Endothelial cell of umbilical vein (primary cell): Measurements from ENCODE around the gene EDEM3. TPM values are rescaled to one million over a fixed set of nuclear protein-coding genes. Genes with fewer than 3 reads are reported as not detected.

Experiments used
- BruUV-seq: library from RNA; stranded (reverse); fragments of 400-500 nt; replicated peaks from 2 replicates; lab custom pipeline; 2021; lab: Mats Ljungman, UMichigan
- CTCF ChIA-PET: fragments of 300-600, 350-600 bp; sonication (Branson Sonifier 250); formaldehyde crosslinking; loops from one replicate; lab custom pipeline; 2021; ENCODE audit warnings: antibody characterized with exemption, inconsistent platforms; lab: Charles Lee
- POLR2A ChIA-PET: fragments of 300-600, 350-600 bp; sonication (Branson Sonifier 250); formaldehyde crosslinking; loops from one replicate; lab custom pipeline; 2021; ENCODE audit warnings: antibody characterized with exemption, inconsistent platforms; lab: Charles Lee
- DNase-seq: peaks from one replicate; pipeline ENCODE4 v3.0.0-alpha.2; 2011; ENCODE audit warnings: low read depth, low spot score
- FAIRE-seq: peaks from 2 replicates; lab custom pipeline; 2011; peaks lifted over from hg19 to GRCh38; lab: Jason Lieb, UNC
- H2AFZ ChIP-seq: 2 replicates; pipeline ENCODE4 v1.6.0; 2012; ENCODE audit warnings: low read depth, low read length, control low read depth, inconsistent platforms
- H3K27ac ChIP-seq: 2 replicates; pipeline ENCODE4 v1.5.1; 2011; ENCODE audit warnings: low read depth, mild to moderate bottlenecking, control low read depth, low read length, moderate library complexity; ENCODE audit not compliant: insufficient read depth
- H3K27me3 ChIP-seq, 2 experiments: 2 replicates each; pipeline versions ENCODE4 v1.6.0 to v1.6.1; 2011; ENCODE audit warnings: low read length in 2 of 2, mixed read lengths in 1 of 2; ENCODE audit not compliant: control insufficient read depth in 2 of 2, insufficient read depth in 2 of 2
- H3K36me3 ChIP-seq, 2 experiments: 2 replicates in 1 of 2; 3 replicates in 1 of 2; pipeline ENCODE4 v1.5.1; 2011; ENCODE audit warnings: low read length in 2 of 2, mild to moderate bottlenecking in 1 of 2, moderate library complexity in 1 of 2; ENCODE audit not compliant: control insufficient read depth in 2 of 2, insufficient read depth in 2 of 2; ENCODE audit errors: extremely low read depth in 1 of 2
- H3K4me1 ChIP-seq: 3 replicates; pipeline ENCODE4 v1.5.1; 2011; ENCODE audit warnings: mild to moderate bottlenecking, low read length; ENCODE audit not compliant: control insufficient read depth, insufficient read depth; ENCODE audit errors: extremely low read depth
- H3K4me2 ChIP-seq: 2 replicates; pipeline ENCODE4 v1.6.1; 2011; ENCODE audit warnings: low read length, control low read depth, mixed read lengths; ENCODE audit not compliant: insufficient read depth
- H3K4me3 ChIP-seq, 3 experiments: fragments of 200-600 bp in 1 of 3; sonication (generic), shearing (Covaris generic) in 1 of 3; replicated peaks in 1 of 3; 2 replicates each; pipeline ENCODE4 v1.5.1; 2011 to 2016; ENCODE audit warnings: control low read depth in 3 of 3, low read length in 3 of 3, mild to moderate bottlenecking in 2 of 3, inconsistent platforms in 1 of 3, low read depth in 1 of 3, moderate library complexity in 1 of 3; ENCODE audit not compliant: insufficient read depth in 1 of 3
- H3K79me2 ChIP-seq: 2 replicates; pipeline ENCODE4 v1.6.0; 2012; ENCODE audit warnings: low read length, inconsistent platforms; ENCODE audit not compliant: control insufficient read depth, insufficient read depth
- H3K9ac ChIP-seq: replicated peaks from 2 replicates; pipeline ENCODE3; 2011; ENCODE audit warnings: low read length, control low read depth; ENCODE audit not compliant: insufficient read depth; ENCODE audit errors: extremely low read depth
- H3K9me1 ChIP-seq: replicated peaks from 3 replicates; pipeline ENCODE4 v1.6.0; 2011; ENCODE audit warnings: mild to moderate bottlenecking, low read length; ENCODE audit not compliant: control insufficient read depth, insufficient read depth; ENCODE audit errors: extremely low read depth
- H3K9me3 ChIP-seq: replicated peaks from 2 replicates; pipeline ENCODE4 v1.5.1; 2012; ENCODE audit warnings: low read length, inconsistent platforms; ENCODE audit not compliant: control insufficient read depth, insufficient read depth
- H4K20me1 ChIP-seq: replicated peaks from 2 replicates; pipeline ENCODE3; 2011; ENCODE audit warnings: mild to moderate bottlenecking, low read length; ENCODE audit not compliant: control insufficient read depth, insufficient read depth; ENCODE audit errors: extremely low read depth
- EZH2 ChIP-seq: IDR thresholded peaks from 2 replicates; pipeline ENCODE4 v1.6.1; 2012; ENCODE audit warnings: borderline replicate concordance, low read depth, mild to moderate bottlenecking, moderate library complexity, low read length, inconsistent platforms; ENCODE audit not compliant: severe bottlenecking
- FOS ChIP-seq: IDR thresholded peaks from 2 replicates; pipeline ENCODE4 v1.6.1; 2011; ENCODE audit warnings: mild to moderate bottlenecking, low read length, moderate library complexity, borderline replicate concordance; ENCODE audit not compliant: insufficient read depth
- GATA2 ChIP-seq: IDR thresholded peaks from 2 replicates; pipeline ENCODE4 v1.7.0; 2011; ENCODE audit warnings: low read depth, mild to moderate bottlenecking, moderate library complexity, mixed read lengths, low read length; ENCODE audit not compliant: insufficient read length, insufficient read depth
- JUN ChIP-seq: IDR thresholded peaks from 2 replicates; pipeline ENCODE4 v1.6.1; 2011; ENCODE audit warnings: borderline replicate concordance, low read depth; ENCODE audit not compliant: insufficient read length, insufficient read depth
- MYC ChIP-seq: IDR thresholded peaks from one replicate; pipeline ENCODE4 v1.6.1; 2011; ENCODE audit warnings: mild to moderate bottlenecking, low read depth, low read length
- POLR2A ChIP-seq: IDR thresholded peaks from 2 replicates; pipeline ENCODE4 v1.6.1; 2012; ENCODE audit warnings: low read depth, mild to moderate bottlenecking, control low read depth, low read length
- POLR2AphosphoS5 ChIP-seq: IDR thresholded peaks from 2 replicates; pipeline ENCODE4 v1.6.1; 2012; ENCODE audit warnings: low read depth, mild to moderate bottlenecking, control low read depth, low read length, moderate library complexity; ENCODE audit not compliant: insufficient read depth
- dilution Hi-C: fragments of 300-500 bp; cut with MboI; formaldehyde crosslinking; loops from one replicate; pipeline ENCODE4 v1.15.0; 2019; ENCODE audit warnings: low sequenced_read_pairs; ENCODE audit not compliant: extremely low pct_ligation_motif_present
- intact Hi-C: fragments of 100-400 bp; cut with micrococcal nuclease; formaldehyde crosslinking; loops from one replicate; pipeline ENCODE4 v1.10.0; 2022
- polyA plus RNA-seq, 4 experiments: library from polyadenylated mRNA; depleted of rRNA in 3 of 4; stranded (reverse) in 3 of 4; unstranded in 1 of 4; fragments of >200 nt; gene quantifications; 2 replicates each; pipeline versions ENCODE4 v1.2.1 to v1.2.3, GENCODE V29; 2011 to 2012; ENCODE audit warnings: missing spikeins in 1 of 4
- total RNA-seq: library from RNA; stranded (reverse); gene quantifications from 2 replicates; pipeline ENCODE4 v1.2.3, GENCODE V29; 2021
- TF ChIP-seq, protein P1 (sequence below): IDR thresholded peaks from 2 replicates; pipeline ENCODE4 v1.6.1; 2011; ENCODE audit not compliant: insufficient read depth, insufficient read length
- TF ChIP-seq, protein P2 (sequence below), 2 donors: IDR thresholded peaks; 1 replicate in 1 of 2; 2 replicates in 1 of 2; pipeline ENCODE4 v1.5.1; 2011; ENCODE audit warnings: low read length in 2 of 2, mild to moderate bottlenecking in 2 of 2, moderate library complexity in 2 of 2, control low read depth in 1 of 2, inconsistent platforms in 1 of 2, low read depth in 1 of 2; ENCODE audit not compliant: insufficient read depth in 1 of 2; ENCODE audit errors: extremely low read depth in 1 of 2

EDEM3 gene
- total and polyA plus RNA-seq, 2 donors (not counting 3 experiments of a cell fraction or from before 2014, with no cell fraction given): 6.6 to 26.3 TPM

DNA sequence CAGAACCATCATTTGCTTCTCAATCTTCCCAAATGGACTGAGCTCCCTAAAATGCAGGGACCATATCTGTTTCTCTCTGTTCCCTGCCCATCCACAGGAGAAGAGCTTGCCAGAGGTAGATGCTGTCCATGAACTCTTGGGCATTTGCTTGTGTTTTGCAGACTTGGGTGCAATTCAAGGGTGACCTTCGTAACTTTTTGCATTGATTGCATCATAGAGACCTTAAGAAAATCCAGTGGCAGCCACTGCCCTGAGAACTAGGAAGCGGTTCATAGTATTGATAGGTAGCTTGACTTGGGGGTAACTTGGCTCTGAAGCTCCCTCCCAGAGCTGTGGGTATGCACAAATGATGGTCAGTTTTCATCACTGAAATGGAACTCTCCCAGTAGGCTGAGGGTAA lies 34.3 kb upstream of the EDEM3 start:
- H3K4me3 ChIP-seq: no peak overlapping the region
- no peak for TF ChIP-seq FOS
- TF ChIP-seq, protein P1, sequence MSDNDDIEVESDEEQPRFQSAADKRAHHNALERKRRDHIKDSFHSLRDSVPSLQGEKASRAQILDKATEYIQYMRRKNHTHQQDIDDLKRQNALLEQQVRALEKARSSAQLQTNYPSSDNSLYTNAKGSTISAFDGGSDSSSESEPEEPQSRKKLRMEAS: no peak
- no peak for TF ChIP-seq MYC
- no peak for TF ChIP-seq POLR2AphosphoS5
- no peak for TF ChIP-seq GATA2
- TF ChIP-seq JUN: no peak
- no peak for TF ChIP-seq EZH2
- TF ChIP-seq POLR2A: no peak
- TF ChIP-seq, protein P2, sequence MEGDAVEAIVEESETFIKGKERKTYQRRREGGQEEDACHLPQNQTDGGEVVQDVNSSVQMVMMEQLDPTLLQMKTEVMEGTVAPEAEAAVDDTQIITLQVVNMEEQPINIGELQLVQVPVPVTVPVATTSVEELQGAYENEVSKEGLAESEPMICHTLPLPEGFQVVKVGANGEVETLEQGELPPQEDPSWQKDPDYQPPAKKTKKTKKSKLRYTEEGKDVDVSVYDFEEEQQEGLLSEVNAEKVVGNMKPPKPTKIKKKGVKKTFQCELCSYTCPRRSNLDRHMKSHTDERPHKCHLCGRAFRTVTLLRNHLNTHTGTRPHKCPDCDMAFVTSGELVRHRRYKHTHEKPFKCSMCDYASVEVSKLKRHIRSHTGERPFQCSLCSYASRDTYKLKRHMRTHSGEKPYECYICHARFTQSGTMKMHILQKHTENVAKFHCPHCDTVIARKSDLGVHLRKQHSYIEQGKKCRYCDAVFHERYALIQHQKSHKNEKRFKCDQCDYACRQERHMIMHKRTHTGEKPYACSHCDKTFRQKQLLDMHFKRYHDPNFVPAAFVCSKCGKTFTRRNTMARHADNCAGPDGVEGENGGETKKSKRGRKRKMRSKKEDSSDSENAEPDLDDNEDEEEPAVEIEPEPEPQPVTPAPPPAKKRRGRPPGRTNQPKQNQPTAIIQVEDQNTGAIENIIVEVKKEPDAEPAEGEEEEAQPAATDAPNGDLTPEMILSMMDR (IDR thresholded peaks at IDR 0.05; ENCODE audit: extremely low read depth in 1 of 2, insufficient read depth in 1 of 2, low read depth in 1 of 2, low read length in 2 of 2): no peak
- no peaks in the 10 kb centered on the region for H3K9me3 ChIP-seq
- no peaks in the 10 kb centered on the region for H3K9me1 ChIP-seq
- DNase-seq (no peak), FAIRE-seq (no peak)
- H3K27me3 ChIP-seq: no peaks in the 10 kb centered on the region
- no peaks in the 10 kb centered on the region for H3K36me3 ChIP-seq
- H4K20me1 ChIP-seq: no peaks in the 10 kb centered on the region
- no TSS peak for BruUV-seq
- no peak overlapping the region for H3K27ac ChIP-seq
- ChIA-PET CTCF (interaction anchor here (0.6 to 1.0 kb wide), 3 partner anchors 12 to 646 kb away, joined by 3 to 5 read pairs (median 4); no protein-coding TSS in a partner anchor), POLR2A (no interaction called here)
- H2AFZ ChIP-seq: no peak overlapping the region
- H3K4me2 ChIP-seq: no peak overlapping the region
- no peak overlapping the region for H3K9ac ChIP-seq
- intact Hi-C loops: no loop called here
- H3K4me1 ChIP-seq: peaks cover 22% of the 10 kb centered on the region
- no peaks in the 10 kb centered on the region for H3K79me2 ChIP-seq
- dilution Hi-C loops: no loop called here
